ACHN (cell line): ENCODE data around the gene MICA.
"Not testable (repeated sequence)": the region's sequence is repeated elsewhere in the genome, so short reads cannot be mapped to it uniquely, and the experiment has no call there.

Experiments used
- DNase-seq: peaks from one replicate; pipeline ENCODE4 v3.0.0-alpha.2; 2015
- in situ Hi-C: cut with HindIII; loops from 2 replicates; pipeline ENCODE4 v1.10.0; 2017; ENCODE audit warnings: low sequenced_read_pairs, low pct_ligation_motif_present, low pct_unique_long_range_greater_than_20kb

Gene MICA

DNA sequence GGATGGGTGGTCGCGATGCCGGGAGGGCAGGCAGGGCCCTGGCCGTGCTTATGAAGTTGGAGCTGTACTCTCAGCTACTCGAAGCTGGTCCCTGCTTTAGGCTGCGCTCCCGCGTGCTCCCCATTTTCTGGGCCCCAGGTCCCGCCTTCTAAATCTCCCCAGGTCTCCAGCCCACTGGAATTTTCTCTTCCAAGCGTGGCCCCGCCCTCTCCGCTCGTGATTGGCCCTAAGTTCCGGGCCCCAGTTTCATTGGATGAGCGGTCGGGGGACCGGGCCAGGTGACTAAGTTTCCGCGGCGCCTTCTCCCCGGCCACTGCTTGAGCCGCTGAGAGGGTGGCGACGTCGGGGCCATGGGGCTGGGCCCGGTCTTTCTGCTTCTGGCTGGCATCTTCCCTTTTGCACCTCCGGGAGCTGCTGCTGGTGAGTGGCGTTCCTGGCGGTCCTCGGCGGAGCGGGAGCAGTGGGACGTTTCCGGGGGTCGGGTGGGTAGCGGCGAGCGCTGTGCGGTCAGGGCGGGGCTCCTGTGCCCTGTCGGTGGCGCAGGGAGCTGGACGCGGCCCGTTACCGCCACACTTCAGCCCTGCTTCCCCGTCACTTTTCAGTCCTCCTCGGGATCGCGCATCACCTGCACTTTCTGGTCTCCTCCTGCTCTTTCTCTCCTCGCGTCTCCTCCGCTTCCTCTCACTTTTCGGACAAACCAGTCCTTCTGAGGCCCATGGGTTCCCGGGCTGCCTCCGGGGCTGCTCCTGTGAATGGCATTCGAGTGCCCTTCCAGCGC lies at the start of gene MICA:
TSS of gene MICA (plus strand) at position 313 of the 778 bp plus-strand sequence. CDS start at position 351, 38 bp downstream.
- DNase-seq = peak; percentile 90
- in situ Hi-C loops = no loop called here

DNA sequence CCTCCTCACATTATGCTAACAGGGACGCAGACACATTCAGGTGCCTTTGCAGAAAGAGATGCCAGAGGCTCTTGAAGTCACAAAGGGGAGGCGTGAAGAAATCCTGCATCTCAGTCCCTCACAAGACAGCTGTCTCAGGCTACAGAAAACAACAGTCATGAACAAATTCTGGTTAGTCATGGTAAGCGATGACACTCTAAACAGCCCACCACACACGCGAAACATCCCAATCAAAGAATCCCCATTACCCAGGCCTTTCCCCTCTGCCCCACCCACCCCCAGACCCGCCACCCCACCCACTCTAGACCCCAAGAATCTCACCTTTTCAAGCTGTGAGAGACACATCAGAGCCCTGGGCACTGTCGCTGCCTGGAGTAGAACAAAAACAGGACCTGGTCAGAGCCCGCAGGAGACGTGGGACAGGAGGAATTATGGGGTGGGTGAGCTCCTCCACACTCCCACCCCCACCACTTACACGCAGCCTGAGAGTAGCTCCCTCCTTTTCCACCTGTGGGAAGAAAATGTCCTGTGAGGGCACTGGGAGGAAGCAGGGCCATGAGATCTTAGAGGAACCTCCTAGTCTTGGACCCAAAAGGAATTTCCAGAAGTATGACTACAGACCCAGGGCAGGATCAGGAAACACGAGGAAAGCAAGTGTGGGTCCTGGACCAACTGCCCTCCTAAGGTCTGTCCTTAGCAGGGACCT lies 49.1 kb upstream of the MICA start:
- in situ Hi-C loops = no loop called here
- no peak for DNase-seq

DNA sequence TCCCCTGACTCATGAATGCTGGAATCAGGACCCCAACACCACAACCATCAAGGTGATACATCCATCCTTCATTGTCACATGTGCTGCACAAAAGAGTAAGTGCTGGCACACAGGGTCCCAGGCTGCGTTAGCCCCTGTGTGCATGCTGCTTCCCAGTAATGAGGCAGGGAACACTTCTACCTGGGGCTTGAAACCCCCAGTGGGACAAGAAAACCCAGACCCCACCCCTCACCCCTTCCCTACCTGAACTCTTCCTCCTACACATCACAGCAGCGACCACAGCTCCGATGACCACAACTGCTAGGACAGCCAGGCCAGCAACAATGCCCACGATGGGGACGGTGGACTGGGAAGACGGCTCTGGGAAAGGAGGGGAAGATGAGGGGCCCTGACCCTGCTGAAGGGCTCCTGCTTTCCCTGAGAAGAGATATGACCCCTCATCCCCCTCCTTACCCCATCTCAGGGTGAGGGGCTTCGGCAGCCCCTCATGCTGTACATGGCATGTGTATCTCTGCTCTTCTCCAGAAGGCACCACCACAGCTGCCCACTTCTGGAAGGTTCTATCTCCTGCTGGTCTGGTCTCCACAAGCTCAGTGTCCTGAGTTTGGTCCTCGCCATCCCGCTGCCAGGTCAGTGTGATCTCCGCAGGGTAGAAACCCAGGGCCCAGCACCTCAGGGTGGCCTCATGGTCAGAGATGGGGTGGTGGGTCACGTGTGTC lies 48.4 kb upstream of the MICA start:
- in situ Hi-C loops = no loop called here
- DNase-seq = no peak

DNA sequence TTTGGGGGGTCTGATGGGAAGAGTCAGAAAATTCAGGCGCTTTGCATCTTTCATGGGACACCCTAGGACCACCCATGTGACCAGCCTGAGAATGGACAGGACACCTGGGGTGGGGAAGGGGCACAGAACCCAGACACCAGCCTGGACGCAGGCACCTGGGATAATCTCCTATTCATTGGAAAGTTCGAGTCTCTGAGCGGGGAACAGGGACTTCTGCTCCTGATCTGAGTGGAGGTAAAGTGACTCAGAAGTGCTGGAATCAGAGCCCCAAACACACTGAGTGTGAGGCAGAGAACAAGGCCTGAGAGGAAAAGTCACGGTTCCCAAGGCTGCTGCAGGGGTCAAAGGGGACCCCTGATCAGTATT lies 47.8 kb upstream of the MICA start:
- no peak for DNase-seq
- in situ Hi-C loops = no loop called here

DNA sequence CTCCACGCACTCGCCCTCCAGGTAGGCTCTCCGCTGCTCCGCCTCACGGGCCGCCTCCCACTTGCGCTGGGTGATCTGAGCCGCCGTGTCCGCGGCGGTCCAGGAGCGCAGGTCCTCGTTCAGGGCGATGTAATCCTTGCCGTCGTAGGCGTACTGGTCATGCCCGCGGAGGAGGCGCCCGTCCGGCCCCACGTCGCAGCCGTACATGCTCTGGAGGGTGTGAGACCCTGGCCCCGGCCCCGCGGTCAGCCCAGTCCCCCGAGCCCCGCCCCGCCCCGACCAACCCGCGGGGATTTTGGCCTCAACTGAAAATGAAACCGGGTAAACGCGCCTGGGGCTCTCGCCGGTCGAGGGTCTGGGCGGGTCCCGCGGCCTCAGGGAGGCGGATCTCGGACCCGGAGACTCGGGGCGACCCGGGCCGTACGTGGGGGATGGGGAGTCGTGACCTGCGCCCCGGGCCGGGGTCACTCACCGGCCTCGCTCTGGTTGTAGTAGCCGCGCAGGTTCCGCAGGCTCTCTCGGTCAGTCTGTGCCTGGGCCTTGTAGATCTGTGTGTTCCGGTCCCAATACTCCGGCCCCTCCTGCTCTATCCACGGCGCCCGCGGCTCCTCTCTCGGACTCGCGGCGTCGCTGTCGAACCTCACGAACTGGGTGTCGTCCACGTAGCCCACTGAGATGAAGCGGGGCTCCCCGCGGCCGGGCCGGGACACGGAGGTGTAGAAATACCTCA lies 47.0 kb upstream of the MICA start:
- in situ Hi-C loops = no loop called here
- peak; percentile 35 for DNase-seq

DNA sequence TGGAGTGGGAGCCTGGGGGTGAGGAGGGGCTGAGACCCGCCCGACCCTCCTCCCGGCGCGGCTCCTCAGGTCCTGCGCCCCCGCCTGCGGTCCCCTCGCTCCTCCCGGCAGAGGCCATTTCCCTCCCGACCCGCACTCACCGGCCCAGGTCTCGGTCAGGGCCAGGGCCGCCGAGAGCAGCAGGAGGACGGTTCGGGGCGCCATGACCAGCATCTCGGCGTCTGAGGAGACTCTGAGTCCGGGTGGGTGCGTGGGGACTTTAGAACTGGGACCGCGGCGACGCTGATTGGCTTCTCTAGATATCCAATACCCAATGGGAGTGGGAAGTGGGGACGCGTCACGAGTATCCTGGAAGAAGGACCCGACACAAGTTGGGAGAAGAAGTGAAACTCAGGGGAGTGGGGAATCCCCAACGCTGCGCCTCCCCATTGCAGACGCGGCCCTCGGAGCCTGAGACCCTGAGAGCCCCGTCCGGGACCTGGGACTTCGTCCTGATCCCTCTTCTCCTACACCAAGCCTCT lies 46.4 kb upstream of the MICA start, which contains the start of gene HLA-B:
TSS of gene HLA-B (minus strand) at position 234 of the 521 bp plus-strand sequence. CDS start at position 213, 21 bp downstream.
- DNase-seq = peak; percentile 74
- in situ Hi-C loops = no loop called here

DNA sequence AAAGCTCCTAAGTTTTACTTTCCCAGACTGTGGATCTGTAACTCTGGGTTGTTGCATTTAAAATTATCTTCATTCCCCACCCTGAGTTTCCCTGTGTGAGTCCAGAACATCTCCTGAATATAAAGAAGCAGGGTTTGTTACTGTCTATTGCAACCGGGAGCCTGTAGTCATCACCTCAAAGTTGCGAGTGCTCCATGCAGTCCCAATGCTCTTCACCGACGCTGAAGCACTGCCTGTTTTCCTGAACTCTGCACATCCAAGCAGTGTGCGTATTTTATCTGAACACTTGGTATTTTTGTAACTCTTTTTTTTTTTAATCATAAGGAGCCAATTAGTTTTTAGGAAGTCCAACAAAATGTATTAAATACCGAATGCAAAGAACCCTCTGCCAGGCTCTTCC lies 45.5 kb upstream of the MICA start:
- no peak for DNase-seq
- in situ Hi-C loops = no loop called here

DNA sequence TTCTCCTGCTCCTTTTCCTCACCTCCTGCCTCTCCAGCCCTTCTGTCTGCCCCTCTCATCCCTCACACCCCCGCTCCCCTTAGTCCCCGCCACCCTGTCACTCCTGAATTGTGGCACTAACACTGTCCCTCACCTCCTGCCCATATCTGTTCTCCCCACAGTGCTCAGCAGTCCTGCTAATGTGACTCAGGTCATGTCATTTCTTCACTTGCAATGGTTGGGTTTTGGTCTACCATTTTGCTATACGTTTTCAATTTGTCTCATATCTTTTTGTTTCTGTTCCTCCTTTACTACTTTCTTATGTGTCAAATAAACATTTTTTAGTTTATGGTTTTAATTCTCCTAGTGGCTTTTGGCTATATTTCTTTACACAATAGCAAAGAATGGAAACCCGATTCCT lies 45.1 kb upstream of the MICA start:
- no peak for DNase-seq
- in situ Hi-C loops = no loop called here

DNA sequence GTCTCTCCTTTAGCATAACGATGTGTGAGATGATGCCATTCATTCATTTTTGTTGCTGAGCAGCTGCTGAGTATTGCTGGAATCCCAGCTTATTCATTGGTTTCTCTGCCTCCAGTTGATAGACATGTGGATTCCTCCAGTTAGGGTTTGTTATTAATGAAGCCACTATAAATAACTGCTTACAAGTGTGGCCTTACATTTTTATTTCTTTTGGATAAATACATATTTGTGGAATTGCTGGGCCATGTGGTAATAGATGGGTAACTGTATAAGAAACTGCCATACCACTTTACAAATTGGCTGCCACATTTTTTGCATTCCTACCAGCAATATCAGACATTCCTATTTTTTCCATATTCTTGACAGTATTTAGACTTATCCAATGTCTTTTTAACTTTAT lies 43.8 kb upstream of the MICA start:
- in situ Hi-C loops = no loop called here
- DNase-seq = no peak

DNA sequence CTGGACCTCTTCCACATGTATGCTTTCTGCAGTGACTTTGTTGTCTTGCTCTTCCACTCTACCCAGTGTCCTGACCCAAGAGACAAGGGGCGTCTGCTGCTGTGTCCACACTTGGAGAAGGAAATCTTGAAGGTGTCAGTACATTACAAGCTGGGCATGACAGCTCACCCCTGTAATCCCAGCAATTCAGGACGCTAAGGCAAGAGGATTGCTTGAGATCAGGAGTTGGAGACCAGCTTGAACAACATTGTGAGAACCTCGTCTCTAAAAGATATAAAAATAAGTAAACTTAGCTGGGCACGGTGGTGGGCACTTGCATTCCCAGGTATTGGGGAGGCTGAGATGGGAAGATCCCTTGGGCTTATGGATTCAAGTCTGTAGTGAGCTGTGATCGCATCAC lies 40.6 kb upstream of the MICA start:
- DNase-seq = no peak
- in situ Hi-C loops = no loop called here

DNA sequence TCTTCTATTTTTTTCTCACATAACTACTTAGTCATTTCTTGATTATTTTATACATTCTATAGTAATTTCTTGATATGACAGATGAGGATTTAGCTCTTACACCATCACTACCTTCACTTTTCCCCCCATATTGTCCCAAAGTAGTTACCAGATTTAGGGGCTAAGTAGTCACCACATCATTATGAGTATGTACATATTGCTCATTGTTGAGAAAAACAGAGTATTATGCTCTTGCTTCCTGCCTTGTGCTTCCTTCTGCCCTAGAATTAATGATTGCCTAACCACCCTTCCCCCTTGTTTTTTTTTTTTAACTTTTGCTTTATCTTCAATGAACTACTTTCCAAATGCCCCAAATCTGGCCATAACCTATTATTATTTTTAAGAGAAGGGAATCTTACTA lies 39.6 kb upstream of the MICA start:
- in situ Hi-C loops = no loop called here
- no peak for DNase-seq

DNA sequence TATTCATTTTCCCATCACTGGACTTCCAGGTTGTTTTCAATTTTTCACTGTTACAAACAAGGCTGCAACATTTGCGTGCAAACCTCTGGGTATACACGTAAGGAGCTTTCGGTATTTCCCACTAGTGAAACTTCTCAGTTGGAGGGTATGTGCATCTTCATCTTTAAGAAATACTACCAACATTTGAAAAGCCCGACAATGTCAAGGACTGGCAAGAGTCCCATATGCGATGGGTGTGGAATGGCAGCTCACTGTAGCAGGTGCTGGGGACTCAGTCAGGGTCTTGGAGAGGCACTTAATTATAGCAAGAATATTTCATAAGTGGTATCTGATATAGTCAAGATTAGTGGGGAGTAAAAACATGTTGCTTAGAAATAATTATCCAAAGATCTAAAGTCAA lies 37.5 kb upstream of the MICA start:
- no peak for DNase-seq
- in situ Hi-C loops = no loop called here

DNA sequence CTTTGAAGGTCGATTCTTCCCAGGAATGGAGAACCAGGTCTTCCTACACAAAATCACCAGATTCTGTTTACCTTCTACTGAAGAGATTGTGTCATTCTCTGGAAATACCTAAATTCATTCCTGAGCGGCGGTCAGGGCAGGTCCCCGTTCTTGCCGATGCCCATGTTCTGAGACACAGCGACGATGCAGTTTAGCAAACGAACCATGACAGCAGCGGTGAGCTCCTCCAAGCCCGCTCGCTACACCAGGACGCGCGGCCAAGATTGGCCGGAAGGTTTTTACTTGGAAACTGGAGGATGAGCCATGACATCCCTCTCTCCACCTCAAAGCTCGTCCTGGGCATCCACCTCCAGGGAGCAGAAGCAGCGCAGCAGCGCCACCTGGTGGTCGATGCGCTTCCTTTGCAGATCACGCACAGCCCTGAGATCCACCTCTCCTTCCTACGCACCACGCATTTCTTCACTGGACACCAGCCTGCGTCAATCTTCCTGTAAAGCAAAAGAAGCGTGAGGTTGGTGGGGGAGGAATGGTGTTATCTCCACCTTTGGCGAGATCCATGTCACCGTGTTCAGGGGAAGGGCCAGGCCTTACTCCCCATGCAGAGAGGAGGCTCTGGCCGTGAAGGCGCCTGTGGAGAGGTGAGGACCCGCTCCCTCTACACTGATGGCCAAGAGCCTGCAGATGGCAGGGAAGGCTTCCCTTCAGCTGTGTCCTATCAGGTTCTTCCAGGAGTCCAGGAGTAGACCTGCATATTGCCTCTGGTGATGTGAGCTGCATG lies 36.5 kb upstream of the MICA start:
- in situ Hi-C loops = no loop called here
- DNase-seq = peak; percentile 83

DNA sequence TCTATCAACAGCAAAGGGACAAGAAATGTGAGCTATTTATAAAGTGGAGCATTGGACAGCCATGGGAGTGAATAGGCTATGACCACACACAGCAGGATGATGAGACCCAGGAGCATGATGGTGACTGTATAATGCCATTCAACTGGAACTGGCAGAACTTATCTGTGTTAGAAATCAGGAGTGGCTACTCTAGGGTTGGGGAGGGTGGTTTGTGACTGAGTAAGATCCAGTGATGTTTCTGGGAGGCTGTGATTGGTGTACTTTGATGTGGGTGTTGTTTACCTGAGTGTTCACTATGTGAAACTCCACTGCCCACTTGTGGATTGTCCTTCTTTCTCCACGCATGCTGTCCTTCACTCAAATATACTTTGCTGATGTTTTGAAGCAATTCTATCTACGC lies 34.9 kb upstream of the MICA start:
- in situ Hi-C loops = no loop called here

DNA sequence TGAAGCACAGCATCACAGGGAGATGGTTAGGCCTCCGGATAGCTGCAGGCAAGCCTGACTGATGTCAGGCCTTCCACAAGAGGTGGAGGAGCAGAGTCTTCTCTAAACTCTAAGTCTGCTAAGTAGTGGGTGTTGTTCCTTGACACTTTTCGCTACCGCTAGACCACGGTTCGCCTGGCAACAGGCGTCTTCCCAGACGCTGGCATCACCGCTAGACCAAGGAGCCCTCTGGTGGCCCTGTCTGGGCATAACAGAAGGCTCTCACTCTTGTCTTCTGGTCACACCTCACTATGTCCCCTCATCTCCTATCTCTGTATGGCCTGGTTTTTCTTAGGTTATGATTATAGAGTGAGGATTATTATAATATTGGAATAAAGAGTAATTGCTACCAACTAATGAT lies 29.3 kb upstream of the MICA start:
- DNase-seq, in situ Hi-C loops: not testable (repeated sequence)

More for the DNA sequence above, 34.9 kb upstream of the MICA start:
- no peak for DNase-seq

DNA sequence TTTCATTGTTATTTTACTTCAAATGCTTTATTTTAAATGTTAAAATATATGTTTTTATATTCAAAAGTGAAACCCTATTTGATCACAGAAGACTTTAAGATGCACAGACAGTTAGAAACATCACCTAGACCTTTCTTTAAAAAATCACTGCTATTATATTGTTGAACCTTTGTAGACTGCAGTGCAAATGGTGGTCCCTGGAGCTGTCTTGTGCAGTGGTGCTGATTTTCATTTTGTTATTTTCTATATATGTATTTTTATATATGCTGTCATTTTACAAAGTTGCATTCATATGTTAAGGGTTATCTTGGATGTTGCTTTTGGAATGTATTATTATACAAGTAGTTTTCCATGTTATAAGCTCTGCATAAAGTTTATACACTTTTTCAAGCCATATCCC lies 27.7 kb upstream of the MICA start:
- DNase-seq = no peak
- in situ Hi-C loops = no loop called here

DNA sequence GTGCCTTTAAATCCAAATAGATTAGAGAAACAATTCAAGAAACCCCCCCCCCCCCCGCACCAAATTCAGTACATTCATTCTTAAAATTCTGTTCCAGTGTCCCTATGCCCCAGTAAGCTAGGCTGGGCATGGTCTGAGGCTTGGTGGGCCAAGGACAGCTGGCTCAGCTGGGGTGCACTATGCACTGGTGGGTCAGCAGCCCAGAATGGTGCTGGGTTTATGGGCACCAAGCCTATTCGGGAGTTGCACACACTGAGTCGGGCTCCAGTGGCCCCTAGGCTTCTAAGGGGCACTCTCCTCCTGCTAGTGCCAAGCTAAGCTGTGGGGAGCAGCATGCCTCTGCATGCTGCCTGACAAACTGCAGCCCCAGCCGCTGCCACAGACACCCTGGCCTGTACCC lies 26.4 kb upstream of the MICA start:
- no peak for DNase-seq
- in situ Hi-C loops = no loop called here
